WTC11 (cell line): ENCODE measurements around the gene EXD3. TPM values are rescaled to one million over a fixed set of nuclear protein-coding genes. Genes with fewer than 3 reads are reported as not detected.
A peak's percentile ranks its signal among the peaks of the same experiment; 100 is the strongest.

Experiments used
- ATAC-seq: fragments of 200-7000 bp; cut with Tn5 transposase; 2 replicates; pipeline ENCODE4 v1.10.0; 2021; ENCODE audit warnings: mild to moderate bottlenecking, moderate library complexity
- CTCF ChIA-PET: fragments of 300-600 bp; sonication (Branson Sonifier 250); formaldehyde crosslinking; loops from one replicate; lab custom pipeline; 2021; ENCODE audit warnings: antibody characterized with exemption; lab: Charles Lee
- POLR2A ChIA-PET: fragments of 350-600 bp; sonication (Branson Sonifier 250); formaldehyde crosslinking; loops from one replicate; lab custom pipeline; 2021; ENCODE audit warnings: antibody characterized with exemption; lab: Charles Lee
- DNase-seq: peaks from one replicate; pipeline ENCODE4 v3.0.0; 2021; ENCODE audit warnings: low spot score
- H3K27ac Mint-ChIP-seq: 2 replicates; pipeline ENCODE4 v1.8.0; 2021; ENCODE audit warnings: mixed read lengths
- H3K27me3 Mint-ChIP-seq: 2 replicates; pipeline ENCODE4 v1.8.0; 2021; ENCODE audit warnings: low read depth, mild to moderate bottlenecking, moderate library complexity, mixed read lengths
- H3K36me3 Mint-ChIP-seq: 2 replicates; pipeline ENCODE4 v1.8.0; 2021; ENCODE audit warnings: mixed read lengths
- H3K4me1 Mint-ChIP-seq: 2 replicates; pipeline ENCODE4 v1.8.0; 2022; ENCODE audit warnings: mixed read lengths
- H3K4me3 Mint-ChIP-seq: 2 replicates; pipeline ENCODE4 v1.8.0; 2021; ENCODE audit warnings: mild to moderate bottlenecking, moderate library complexity, mixed read lengths
- H3K9me3 Mint-ChIP-seq: 2 replicates; pipeline ENCODE4 v1.8.0; 2021; ENCODE audit warnings: mixed read lengths
- ARID4B ChIP-seq: sonication (generic); formaldehyde crosslinking; IDR thresholded peaks from 2 replicates; pipeline ENCODE4 v1.8.0; 2023; ENCODE audit warnings: missing genetic modification reagents, mild to moderate bottlenecking, borderline replicate concordance
- CREM ChIP-seq: sonication (generic); formaldehyde crosslinking; IDR thresholded peaks from 2 replicates; pipeline ENCODE4 v1.8.1; 2022; ENCODE audit warnings: mild to moderate bottlenecking, missing genetic modification reagents, moderate library complexity
- ELF4 ChIP-seq: sonication (generic); formaldehyde crosslinking; IDR thresholded peaks from 2 replicates; pipeline ENCODE4 v1.8.1; 2022; ENCODE audit warnings: low read depth, mild to moderate bottlenecking, moderate library complexity, missing genetic modification reagents
- ERG ChIP-seq: fragments of 250-450 bp; sonication (Bioruptor Pico); IDR thresholded peaks from 2 replicates; pipeline ENCODE4 v1.8.0; 2021; ENCODE audit warnings: mild to moderate bottlenecking
- IRF1 ChIP-seq: sonication (generic); formaldehyde crosslinking; IDR thresholded peaks from 2 replicates; pipeline ENCODE4 v1.8.0; 2023; ENCODE audit warnings: missing genetic modification reagents
- MAX ChIP-seq: sonication (generic); formaldehyde crosslinking; IDR thresholded peaks from 2 replicates; pipeline ENCODE4 v1.8.0; 2022; ENCODE audit warnings: mild to moderate bottlenecking, missing genetic modification reagents
- MXD4 ChIP-seq: fragments of 250-450 bp; sonication (Bioruptor Pico); IDR thresholded peaks from 2 replicates; pipeline ENCODE4 v1.8.0; 2021; ENCODE audit warnings: mild to moderate bottlenecking, moderate library complexity, borderline replicate concordance
- NFYB ChIP-seq: sonication (generic); formaldehyde crosslinking; conservative IDR thresholded peaks from 2 replicates; pipeline ENCODE4 v1.8.0; 2022; ENCODE audit warnings: low read depth, missing genetic modification reagents
- OVOL2 ChIP-seq: fragments of 250-450 bp; sonication (Bioruptor Pico); IDR thresholded peaks from 2 replicates; pipeline ENCODE4 v1.9.0; 2021; ENCODE audit warnings: mild to moderate bottlenecking, borderline replicate concordance
- PRDM15 ChIP-seq: sonication (generic); formaldehyde crosslinking; IDR thresholded peaks from 2 replicates; pipeline ENCODE4 v1.8.0; 2022; ENCODE audit warnings: missing genetic modification reagents
- SP1 ChIP-seq: sonication (generic); formaldehyde crosslinking; conservative IDR thresholded peaks from 2 replicates; pipeline ENCODE4 v1.8.1; 2022; ENCODE audit warnings: missing genetic modification reagents
- USF1 ChIP-seq: sonication (generic); formaldehyde crosslinking; IDR thresholded peaks from 2 replicates; pipeline ENCODE4 v1.8.0; 2022; ENCODE audit warnings: mild to moderate bottlenecking, missing genetic modification reagents
- USF2 ChIP-seq: sonication (generic); formaldehyde crosslinking; IDR thresholded peaks from 2 replicates; pipeline ENCODE4 v1.8.1; 2023; ENCODE audit warnings: mild to moderate bottlenecking, missing genetic modification reagents, moderate library complexity
- ZBTB21 ChIP-seq: sonication (generic); formaldehyde crosslinking; IDR thresholded peaks from 2 replicates; pipeline ENCODE4 v1.8.1; 2023; ENCODE audit warnings: mild to moderate bottlenecking, missing genetic modification reagents, borderline replicate concordance
- ZNF423 ChIP-seq: fragments of 250-450 bp; sonication (Bioruptor Pico); IDR thresholded peaks from 2 replicates; pipeline ENCODE4 v2.1.2; 2022; ENCODE audit warnings: mild to moderate bottlenecking, moderate library complexity
- ZNF671 ChIP-seq: fragments of 250-450 bp; sonication (Bioruptor Pico); IDR thresholded peaks from 2 replicates; pipeline ENCODE4 v1.8.0; 2021; ENCODE audit warnings: mild to moderate bottlenecking
- total RNA-seq: library from RNA; stranded (reverse); gene quantifications from 3 replicates; pipeline ENCODE4 v1.2.3, GENCODE V29; 2021

The EXD3 gene
- total RNA-seq, 1 experiment from 2014 or later, result 21.2 TPM

- H3K9me3 Mint-ChIP-seq, result peaks cover 4% of the 10 kb centered on the region
- peaks cover 2% of the 10 kb centered on the region; the same call in 1 of the 2 replicates for H3K36me3 Mint-ChIP-seq
- peak overlapping the region; percentile 56 for H3K4me3 Mint-ChIP-seq
- peak; percentile 63 for DNase-seq
- peak; percentile 15 for ATAC-seq
- H3K4me1 Mint-ChIP-seq, result peaks cover 43% of the 10 kb centered on the region
- peaks cover 33% of the 10 kb centered on the region for H3K27me3 Mint-ChIP-seq
- POLR2A ChIA-PET, result interaction anchor here (0.7 kb wide), 1 partner anchor 43 kb away, joined by 3 read pairs; no protein-coding TSS in a partner anchor
- CTCF ChIA-PET, result interaction anchor here (0.6 to 2.0 kb wide), 6 partner anchors 8 to 1079 kb away, joined by 3 to 7 read pairs (median 5); partner anchors contain the start of genes EXD3, NOXA1 and TOR4A
- H3K27ac Mint-ChIP-seq, result no peak overlapping the region
- TF ChIP-seq USF1 (CRISPR knock-in tag) (0 out of 2 replicates have a peak, but pooled peaks have one; percentile 42), ZNF423 (no peak), CREM (no peak), USF2 (CRISPR knock-in tag) (no peak), ARID4B (CRISPR knock-in tag) (peak; percentile 45; the same call in 1 of the 2 replicates), MXD4 (CRISPR knock-in tag) (no peak), NFYB (CRISPR knock-in tag) (no peak), MAX (CRISPR knock-in tag) (peak; percentile 76; the same call in 1 of the 2 replicates), IRF1 (CRISPR knock-in tag) (no peak)
These were observed 128.2 kb downstream of the EXD3 start for GRCh38 chr9:137294681-137295237.

GRCh38 chr9:137294091-137294680 lies 128.8 kb downstream of the EXD3 start:
- ATAC-seq, result peak; percentile 38
- Mint-ChIP-seq H3K27ac (no peak overlapping the region), H3K9me3 (peaks cover 4% of the 10 kb centered on the region), H3K4me3 (peak overlapping the region; percentile 56), H3K36me3 (peaks cover 2% of the 10 kb centered on the region; the same call in 1 of the 2 replicates), H3K4me1 (peaks cover 40% of the 10 kb centered on the region), H3K27me3 (peaks cover 32% of the 10 kb centered on the region)
- DNase-seq, result peak; percentile 52
- ChIA-PET POLR2A (interaction anchor here (0.7 kb wide), 1 partner anchor 43 kb away, joined by 3 read pairs; no protein-coding TSS in a partner anchor), CTCF (interaction anchor here (0.6 to 2.1 kb wide), 7 partner anchors 9 to 377 kb away, joined by 3 to 13 read pairs (median 6); partner anchors contain the start of genes EXD3, NOXA1, NRARP and TOR4A)
- TF ChIP-seq PRDM15 (CRISPR knock-in tag), result no peak
- 0 out of 2 replicates have a peak, but pooled peaks have one; percentile 46 for TF ChIP-seq ZNF671 (CRISPR knock-in tag)
- TF ChIP-seq SP1, result peak; percentile 35; the same call in 1 of the 2 replicates
- TF ChIP-seq MAX (CRISPR knock-in tag), result no peak
- TF ChIP-seq ZBTB21 (CRISPR knock-in tag), result no peak
- no peak for TF ChIP-seq ELF4 (CRISPR knock-in tag)
- TF ChIP-seq OVOL2 (CRISPR knock-in tag), result no peak
- 0 out of 2 replicates have a peak, but pooled peaks have one; percentile 21 for TF ChIP-seq ERG (CRISPR knock-in tag)
